NCI-H2227 treated with DMSO at 0.1 percent for 48 hours (cell line): ENCODE measurements around the gene MGAT5.

Source experiments
- DNase-seq: peaks from one replicate; lab custom pipeline; 2025; lab: John Stamatoyannopoulos, UW

Gene MGAT5

GRCh38 chr2:134231965-134232340 is 21.9 kb upstream of the MGAT5 start:
- DNase-seq = no peak

DNA sequence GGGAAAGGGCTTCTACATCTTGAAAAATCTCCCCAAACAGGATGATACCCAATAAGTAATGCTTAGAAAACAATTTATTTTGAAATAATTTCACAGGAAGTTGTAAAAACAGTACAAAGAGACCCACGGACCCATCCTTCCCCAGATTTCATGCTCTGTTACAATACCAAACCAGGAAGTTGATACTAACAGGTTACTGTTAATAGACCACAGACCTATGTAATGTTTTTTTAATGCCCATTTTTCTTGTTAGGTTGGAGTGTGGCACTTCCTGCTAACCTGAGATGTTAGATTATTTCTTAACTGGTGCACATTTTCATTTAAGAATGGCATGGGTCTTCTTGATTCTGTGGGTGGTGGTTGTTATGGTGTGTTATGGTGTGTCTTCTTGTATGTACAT is 21.4 kb upstream of the MGAT5 start:
- DNase-seq = no peak

DNA sequence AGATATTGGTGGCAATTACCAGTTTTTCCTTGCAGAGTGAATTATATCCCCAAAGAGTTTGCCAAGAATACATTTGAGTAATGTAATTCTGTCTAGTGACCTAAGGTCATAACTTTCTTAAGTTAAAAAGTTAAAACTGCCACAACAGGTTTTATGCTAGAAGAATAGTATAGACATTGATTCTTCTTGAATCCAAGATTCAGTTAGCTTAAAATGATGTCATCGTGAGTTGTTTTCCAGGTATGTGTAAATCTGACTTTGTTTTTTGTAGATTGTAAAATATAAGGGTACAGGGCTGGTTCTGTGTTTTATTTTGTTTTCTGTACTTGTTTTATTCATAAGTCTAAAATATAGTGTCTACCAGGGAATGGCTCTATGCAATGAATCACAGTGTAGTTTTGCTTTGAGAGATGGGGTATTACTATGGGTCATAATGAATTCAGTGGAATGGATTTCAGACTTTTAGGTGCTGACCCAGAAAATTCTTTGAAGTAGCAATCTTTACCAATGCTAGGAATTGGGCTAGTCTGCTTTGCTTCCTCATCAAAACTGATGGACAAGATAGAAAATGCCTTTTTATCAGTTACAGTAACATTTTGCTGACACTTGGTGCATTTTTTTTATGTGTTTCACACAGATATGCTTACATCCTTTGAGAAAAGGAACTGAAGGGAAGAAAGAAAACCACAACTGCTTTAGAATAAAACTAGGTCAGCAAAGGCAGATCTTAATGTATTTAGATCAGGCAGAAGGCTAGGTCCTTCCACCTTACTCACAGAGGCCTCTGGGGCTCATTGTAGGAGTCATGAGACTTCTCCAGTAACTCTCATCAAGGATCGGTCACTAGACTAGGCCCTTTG is 20.8 kb upstream of the MGAT5 start:
- DNase-seq = no peak

DNA sequence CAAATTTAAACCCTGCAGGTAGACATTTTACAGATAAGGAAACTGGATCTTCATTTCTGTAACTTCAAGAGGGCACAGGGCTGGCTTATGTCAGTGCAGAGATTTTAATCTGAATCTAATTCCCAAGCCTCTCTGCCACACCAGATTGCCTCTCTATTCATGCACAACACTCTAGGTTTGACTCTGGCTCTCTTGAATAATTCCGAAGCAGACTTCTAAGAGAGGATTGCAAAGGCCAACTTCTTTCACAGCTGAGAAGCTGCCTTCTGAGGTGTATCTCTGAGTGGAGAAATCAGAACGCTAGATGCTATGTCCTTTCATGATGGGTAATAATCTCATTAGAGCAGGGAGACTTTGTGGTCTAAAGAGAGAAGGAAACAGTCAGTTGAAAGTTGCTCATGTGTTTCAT is 20.1 kb upstream of the MGAT5 start:
- no peak for DNase-seq

DNA sequence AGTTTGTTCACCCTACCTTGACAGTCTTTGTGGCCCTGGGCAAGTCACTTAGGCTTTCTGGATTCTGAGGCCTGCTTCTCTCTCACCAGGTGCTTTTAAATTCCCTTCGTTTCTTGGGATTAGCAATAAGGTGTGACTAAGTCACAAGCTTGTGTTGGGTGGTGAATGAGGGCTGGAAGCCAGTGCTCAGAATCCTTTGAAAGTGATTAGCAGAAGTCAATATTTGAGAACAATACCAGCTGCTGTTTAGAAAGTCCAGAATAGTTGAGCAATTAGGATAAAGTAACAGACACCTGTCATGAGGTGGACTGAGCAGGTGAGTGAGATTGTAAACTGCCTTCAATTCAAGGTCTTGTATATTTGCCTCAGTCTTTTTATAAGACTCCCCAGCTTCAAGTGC is 19.3 kb upstream of the MGAT5 start:
- no peak for DNase-seq

DNA sequence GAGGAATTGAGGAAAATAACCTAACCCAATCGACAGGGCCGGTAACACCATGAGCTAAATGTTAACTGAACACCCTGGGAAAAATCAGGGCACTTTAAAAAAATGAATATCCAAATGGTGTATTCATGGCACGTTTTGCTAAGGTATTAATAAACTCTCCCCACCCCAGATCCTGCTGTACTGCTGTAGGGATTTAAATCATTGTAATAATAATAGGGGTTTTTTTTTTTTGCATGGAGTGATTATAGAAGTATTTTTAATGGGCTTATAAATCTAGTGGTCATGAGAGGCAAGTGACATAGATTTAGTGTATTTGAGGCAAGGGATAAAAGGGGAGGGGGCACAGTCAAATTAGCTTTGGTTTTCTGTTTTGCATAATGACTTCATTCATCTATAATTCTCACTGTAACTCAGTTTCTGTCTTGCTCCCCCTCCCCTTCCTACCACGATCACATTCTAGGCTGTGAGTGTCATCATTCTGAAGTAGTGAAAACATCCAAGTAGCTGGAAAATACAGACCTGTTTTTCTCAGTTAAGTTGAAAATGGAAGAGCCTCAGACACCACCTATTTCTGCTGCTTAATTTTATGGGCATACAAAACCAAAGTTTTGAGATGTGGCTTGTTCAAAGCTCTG is 18.2 kb upstream of the MGAT5 start:
- no peak for DNase-seq

- no peak for DNase-seq
Observed at GRCh38 chr2:134238371-134238770, 15.5 kb upstream of the MGAT5 start.

GRCh38 chr2:134240061-134240460 is 13.8 kb upstream of the MGAT5 start:
- no peak for DNase-seq

- DNase-seq = no peak
Observed at GRCh38 chr2:134241911-134242310, 12.0 kb upstream of the MGAT5 start.

GRCh38 chr2:134243244-134243643 is 10.6 kb upstream of the MGAT5 start:
- DNase-seq = no peak

- DNase-seq = no peak
Observed at GRCh38 chr2:134244086-134244485, 9.8 kb upstream of the MGAT5 start.

DNA sequence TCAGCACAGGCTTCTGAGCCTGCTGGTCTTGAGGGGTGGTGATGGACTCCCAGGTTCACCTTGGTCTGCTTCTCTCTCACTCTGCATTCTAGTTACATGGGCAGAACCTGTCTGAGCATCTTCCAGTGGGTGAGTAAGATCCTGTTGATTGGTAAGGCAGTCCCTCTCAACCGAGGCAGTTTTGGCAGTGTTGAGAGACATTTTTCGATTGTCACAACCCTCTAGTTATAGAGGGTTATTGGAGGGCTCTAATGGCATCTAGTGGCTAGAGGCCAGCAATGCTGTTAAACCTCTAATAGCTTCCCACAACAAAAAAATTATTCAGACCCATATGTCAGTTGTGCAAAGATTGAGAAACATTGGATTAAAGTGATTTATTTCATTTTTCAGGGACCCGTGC is 9.3 kb upstream of the MGAT5 start:
- no peak for DNase-seq

- peak; percentile 65 for DNase-seq
Observed at GRCh38 chr2:134245340-134245984, 8.4 kb upstream of the MGAT5 start.

- no peak for DNase-seq
Observed at GRCh38 chr2:134246154-134246874, 7.6 kb upstream of the MGAT5 start.

DNA sequence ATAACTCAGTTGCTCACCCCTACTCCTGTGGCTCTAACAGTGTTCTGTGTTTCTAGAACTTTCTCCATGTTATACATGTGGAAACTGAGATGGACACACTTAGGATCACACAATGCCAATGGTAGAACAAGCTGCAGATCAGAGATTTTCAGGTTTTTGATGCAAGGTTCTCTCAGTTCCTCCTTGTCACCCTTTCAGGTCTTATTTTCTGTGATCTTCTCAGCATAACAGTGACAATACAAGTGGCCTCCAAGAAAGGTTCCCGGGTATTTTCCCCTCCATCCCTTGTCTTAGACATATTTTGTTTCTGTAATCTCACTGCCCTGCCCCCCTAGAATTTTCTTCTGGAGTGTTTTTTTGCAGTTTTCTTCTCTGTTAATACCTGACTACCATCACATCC is 6.2 kb upstream of the MGAT5 start:
- DNase-seq = no peak

DNA sequence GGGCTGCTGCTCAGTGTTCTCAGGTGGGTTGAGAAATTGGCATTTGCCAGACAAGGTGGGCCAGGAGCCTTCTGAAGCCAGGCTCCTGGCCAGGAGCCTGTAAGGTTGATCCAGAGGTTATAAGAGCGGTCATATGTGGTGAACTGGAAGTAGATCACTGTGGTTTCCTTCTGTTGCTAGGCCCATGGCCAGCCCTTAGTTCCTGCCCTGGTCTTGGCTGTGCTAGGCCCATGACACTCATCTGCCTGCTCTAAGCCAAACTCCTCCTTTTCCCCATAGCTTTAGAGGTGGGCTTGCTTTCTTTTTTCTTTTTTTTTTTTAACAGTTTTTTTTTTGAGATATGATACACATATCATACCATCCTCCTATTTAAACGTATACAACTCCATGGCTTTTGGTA is 5.0 kb upstream of the MGAT5 start:
- DNase-seq = no peak

DNA sequence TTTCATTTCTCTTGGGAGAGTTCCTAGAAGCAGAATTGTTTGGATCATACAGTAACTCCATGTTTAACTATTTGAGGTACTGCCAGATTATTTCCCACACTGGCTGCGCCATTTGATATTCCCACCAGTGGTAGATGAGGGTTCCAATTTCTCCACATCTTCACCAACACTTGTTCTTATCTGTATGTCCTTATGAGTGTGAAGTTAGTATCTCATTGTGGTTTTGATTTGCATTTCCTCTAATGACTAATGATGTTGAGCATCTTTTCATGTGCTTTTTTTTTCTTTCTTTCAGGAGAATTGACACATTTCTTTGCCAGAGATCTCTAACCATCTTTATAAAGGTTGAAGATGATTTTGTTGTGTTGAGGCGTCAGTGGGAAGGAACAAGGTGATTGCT is 4.1 kb upstream of the MGAT5 start:
- no peak for DNase-seq

DNA sequence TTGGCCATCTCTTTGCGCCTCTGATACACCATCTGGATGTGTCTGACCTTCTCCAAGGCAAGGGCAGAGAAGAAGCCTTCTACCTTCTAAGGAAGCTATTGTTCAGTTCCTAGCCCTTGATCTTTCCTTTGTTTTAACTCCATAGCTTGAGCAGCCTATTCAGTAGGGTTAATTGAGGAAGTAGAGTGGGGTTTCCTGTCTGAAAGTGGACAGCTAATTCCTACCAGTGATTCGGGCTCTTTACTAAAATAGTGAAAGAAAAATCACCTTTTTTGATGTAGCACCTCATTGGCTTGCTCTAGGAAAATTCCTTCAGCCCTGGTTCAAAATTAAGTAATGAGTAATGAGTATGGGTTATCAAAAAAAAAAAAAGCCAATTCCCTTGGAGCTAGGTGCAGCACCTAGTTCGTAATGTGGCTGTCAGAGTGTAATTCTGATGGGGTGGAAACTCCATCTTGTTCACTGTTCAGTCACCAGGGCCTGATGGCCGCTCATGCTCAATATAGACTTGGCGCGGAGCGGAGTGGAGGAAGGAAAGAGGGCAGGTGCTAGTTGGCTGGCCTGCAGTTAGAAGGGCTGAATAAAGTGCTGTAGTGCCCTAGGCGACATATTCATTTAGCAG is 2.9 kb upstream of the MGAT5 start:
- DNase-seq = no peak

- no peak for DNase-seq
Observed at GRCh38 chr2:134252092-134252750, 1.7 kb upstream of the MGAT5 start.

DNA sequence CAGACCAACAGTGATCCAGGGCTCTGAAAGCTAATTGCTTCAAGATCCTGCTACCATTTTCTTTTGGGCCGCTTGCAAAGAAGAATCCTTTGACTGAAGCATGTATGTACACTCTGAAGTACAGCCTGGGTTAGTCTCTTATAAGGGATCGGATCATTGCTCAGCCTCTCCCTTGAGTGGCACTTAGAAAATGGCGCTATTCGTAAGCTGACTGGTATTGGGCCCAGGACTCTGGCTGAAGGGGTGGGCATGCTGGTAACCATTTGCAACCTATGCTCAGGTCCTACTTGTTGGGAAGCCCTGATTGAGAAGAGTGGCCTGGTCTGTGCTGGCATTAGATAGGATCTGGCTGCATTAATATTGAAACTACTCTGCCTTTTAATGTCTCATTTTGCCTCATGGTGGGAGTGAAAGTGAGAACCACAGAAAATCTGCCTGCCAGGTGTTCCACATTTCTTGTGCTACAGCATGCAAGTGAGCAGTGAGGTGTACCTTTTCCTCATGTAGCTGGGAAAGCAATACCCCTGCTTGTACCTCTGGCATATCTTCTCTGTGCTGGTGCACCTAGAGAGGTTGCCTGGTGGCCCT is 661 bp upstream of the MGAT5 start:
- DNase-seq = no peak

DNA sequence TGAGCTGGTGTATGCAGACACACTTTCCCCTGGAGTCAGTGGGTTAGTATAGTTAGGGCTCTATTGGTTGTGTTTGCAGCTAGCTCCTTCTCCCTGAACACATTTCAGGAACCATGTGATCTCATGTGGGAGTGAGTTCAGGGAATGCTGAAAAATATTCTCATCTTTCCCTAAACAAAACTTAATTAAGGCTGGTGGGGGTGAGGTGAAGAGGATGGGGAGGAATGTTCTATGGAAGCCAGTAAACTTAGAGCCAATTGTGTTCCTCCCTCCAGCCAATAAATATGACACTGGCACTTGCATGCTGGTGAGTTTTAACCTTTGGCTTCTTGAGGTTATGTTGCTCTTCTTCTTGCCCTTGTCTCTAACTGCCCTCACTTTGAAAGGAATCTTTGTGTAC is 952 bp downstream of the MGAT5 start:
- DNase-seq = no peak
